ENCODE measurements around the gene FCHO2.

Gene FCHO2

GRCh38 chr5:73111536-73111935, 155.7 kb downstream of the FCHO2 start:
- DNase-seq: no peak

GRCh38 chr5:73112359-73112758, 156.5 kb downstream of the FCHO2 start:
- no peak for DNase-seq

- DNase-seq: no peak
Observed at GRCh38 chr5:73114044-73114688, 158.3 kb downstream of the FCHO2 start.

GRCh38 chr5:73115399-73116051, 159.7 kb downstream of the FCHO2 start:
- DNase-seq: no peak

- no peak for DNase-seq
Observed at GRCh38 chr5:73116506-73116905, 160.7 kb downstream of the FCHO2 start.

- no peak for DNase-seq
Observed at GRCh38 chr5:73117088-73117740, 161.4 kb downstream of the FCHO2 start.

- DNase-seq: peak in 22 of 51 donors; percentile 11 to 79 (median 40)
Observed at GRCh38 chr5:73118391-73118973, 162.6 kb downstream of the FCHO2 start.

GRCh38 chr5:73119451-73120157, 163.8 kb downstream of the FCHO2 start:
- peak in 6 of 51 donors; percentile 4 to 52 (median 16) for DNase-seq

- DNase-seq: peak in 19 of 51 donors; percentile 5 to 57 (median 24)
Observed at GRCh38 chr5:73120222-73121118, 164.6 kb downstream of the FCHO2 start, which contains the start of gene TMEM171. TMEM171 (plus strand) TSS chr5:73120575; CDS start chr5:73123374, 2,799 bp downstream.

- no peak for DNase-seq
Observed at GRCh38 chr5:73121119-73121463, 165.2 kb downstream of the FCHO2 start.

- DNase-seq: no peak
Observed at GRCh38 chr5:73122875-73123810, 167.3 kb downstream of the FCHO2 start.

GRCh38 chr5:73125289-73125688, 169.4 kb downstream of the FCHO2 start:
- no peak for DNase-seq

- DNase-seq: peak in 33 of 51 donors; percentile 5 to 79 (median 31)
Observed at GRCh38 chr5:73126381-73126780, 170.5 kb downstream of the FCHO2 start.

- no peak for DNase-seq
Observed at GRCh38 chr5:73126957-73127356, 171.1 kb downstream of the FCHO2 start.

- no peak for DNase-seq
Observed at GRCh38 chr5:73129143-73129542, 173.3 kb downstream of the FCHO2 start.

GRCh38 chr5:73130811-73131210, 175.0 kb downstream of the FCHO2 start:
- DNase-seq: no peak

GRCh38 chr5:73131711-73132425, 176.0 kb downstream of the FCHO2 start:
- no peak for DNase-seq

GRCh38 chr5:73132759-73133158, 176.9 kb downstream of the FCHO2 start:
- DNase-seq: no peak

- no peak for DNase-seq
Observed at GRCh38 chr5:73135021-73135420, 179.2 kb downstream of the FCHO2 start.
